ENCODE results near the gene CNOT11.
"Not testable (repeated sequence)": the region's sequence is repeated elsewhere in the genome, so short reads cannot be mapped to it uniquely, and the experiment has no call there.

DNA sequence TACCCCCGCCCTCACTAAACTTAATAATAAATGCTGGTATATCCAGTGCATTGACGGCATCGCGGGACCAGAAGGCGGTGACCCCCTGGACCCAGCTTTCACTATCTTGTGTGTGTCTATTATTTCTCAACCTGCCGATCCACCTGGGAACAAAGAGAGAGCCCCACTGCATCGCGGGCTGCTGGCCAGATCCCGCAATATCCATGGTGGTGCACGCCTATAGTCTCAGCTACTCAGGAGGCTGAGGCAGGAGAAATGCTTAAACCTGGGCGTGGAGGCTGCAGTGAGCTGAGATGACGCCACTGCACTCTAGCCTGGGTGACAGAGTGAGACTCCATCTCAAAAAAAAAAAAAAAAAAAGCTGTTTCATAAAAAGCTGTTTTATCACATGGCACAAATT, 7.8 kb upstream of the CNOT11 start:
- TF ChIP-seq CTCF (IDR thresholded peaks at IDR 0.05; ENCODE audit: low read depth, low read length, poor library complexity, severe bottlenecking); EZH2phosphoT487 (IDR thresholded peaks at IDR 0.05; ENCODE audit: borderline replicate concordance, low read length): not testable (repeated sequence)
